Lower leg skin (tissue), 3 donors: Measurements from ENCODE around the gene SF3B1.
"Not testable (repeated sequence)": the region's sequence is repeated elsewhere in the genome, so short reads cannot be mapped to it uniquely, and the experiment has no call there.

Experiments
- POLR2A ChIP-seq, 2 donors: fragments of 450-650 bp; IDR thresholded peaks; one replicate each; pipeline ENCODE4 v1.6.1; 2016 to 2017; ENCODE audit warnings: antibody characterized with exemption in 2 of 2, mild to moderate bottlenecking in 1 of 2, moderate library complexity in 1 of 2
- TF ChIP-seq, protein P1 (sequence below), 3 donors: fragments of 450-650 bp; IDR thresholded peaks; one replicate each; pipeline ENCODE4 v1.5.1; 2016; ENCODE audit warnings: antibody characterized with exemption in 3 of 3, mild to moderate bottlenecking in 3 of 3, moderate library complexity in 2 of 3

DNA sequence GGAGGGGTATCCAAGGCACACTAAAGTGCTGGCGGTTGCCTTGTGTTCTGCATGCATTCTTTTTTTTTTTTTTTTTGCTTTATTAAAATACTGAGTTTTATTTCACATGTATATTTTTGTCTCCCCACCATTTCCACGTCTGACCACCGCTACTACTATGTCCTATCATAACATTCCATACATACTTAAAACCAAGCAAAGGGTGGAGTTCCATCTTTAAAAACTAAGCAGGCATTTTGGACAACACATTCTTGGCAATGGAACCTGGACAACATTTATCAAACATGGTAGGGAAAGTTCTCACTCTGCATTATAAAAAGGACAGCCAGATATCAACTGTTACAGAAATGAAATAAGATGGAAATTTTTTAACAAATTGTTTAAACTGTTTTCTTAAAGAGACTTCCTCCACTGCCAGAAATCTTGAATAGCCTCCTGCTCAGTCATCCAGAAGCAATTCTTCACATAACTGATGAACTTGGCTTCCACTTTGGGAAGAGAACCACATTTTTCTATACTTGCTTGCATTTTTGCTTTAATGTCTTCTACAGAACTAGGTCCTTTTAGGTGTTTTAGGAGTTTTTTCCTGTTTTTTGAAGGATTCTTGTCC is 55.4 kb downstream of the SF3B1 start:
- TF ChIP-seq, protein P1, sequence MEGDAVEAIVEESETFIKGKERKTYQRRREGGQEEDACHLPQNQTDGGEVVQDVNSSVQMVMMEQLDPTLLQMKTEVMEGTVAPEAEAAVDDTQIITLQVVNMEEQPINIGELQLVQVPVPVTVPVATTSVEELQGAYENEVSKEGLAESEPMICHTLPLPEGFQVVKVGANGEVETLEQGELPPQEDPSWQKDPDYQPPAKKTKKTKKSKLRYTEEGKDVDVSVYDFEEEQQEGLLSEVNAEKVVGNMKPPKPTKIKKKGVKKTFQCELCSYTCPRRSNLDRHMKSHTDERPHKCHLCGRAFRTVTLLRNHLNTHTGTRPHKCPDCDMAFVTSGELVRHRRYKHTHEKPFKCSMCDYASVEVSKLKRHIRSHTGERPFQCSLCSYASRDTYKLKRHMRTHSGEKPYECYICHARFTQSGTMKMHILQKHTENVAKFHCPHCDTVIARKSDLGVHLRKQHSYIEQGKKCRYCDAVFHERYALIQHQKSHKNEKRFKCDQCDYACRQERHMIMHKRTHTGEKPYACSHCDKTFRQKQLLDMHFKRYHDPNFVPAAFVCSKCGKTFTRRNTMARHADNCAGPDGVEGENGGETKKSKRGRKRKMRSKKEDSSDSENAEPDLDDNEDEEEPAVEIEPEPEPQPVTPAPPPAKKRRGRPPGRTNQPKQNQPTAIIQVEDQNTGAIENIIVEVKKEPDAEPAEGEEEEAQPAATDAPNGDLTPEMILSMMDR (IDR thresholded peaks at IDR 0.05): not testable (repeated sequence)
- not testable (repeated sequence) for TF ChIP-seq POLR2A (IDR thresholded peaks at IDR 0.05)
